ENCODE measurements around the gene ZSCAN18. TPM values are rescaled to one million over a fixed set of nuclear protein-coding genes. Genes with fewer than 3 reads are reported as not detected.

The ZSCAN18 gene
- total RNA-seq, 4 donors from 2014 or later, result 20.8 to 75.1 (median 47.7) TPM

DNA sequence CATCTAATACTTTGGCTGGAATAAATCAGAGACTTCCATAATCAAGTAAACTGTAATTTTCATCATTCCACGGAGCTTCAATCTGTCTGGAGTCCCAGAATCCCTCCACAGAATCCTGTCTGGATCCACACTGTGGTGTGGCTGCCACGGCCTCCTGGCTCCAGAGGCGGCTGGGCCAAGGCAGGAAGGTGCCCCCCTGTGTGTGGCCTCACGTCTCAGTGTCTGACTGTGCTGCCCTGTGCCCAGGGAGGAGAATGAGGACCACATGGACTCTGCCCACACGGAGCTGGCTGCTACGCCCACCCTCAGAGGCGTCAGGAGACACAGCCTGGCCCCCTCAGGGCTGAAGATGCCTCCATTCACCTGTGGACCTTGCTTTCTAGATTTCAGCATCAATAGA lies 51.2 kb downstream of the ZSCAN18 start:
- DNase-seq, result no peak
- no peaks in the 10 kb centered on the region for H3K4me1 ChIP-seq
- no peak overlapping the region for H3K4me3 ChIP-seq
- no peak for TF ChIP-seq POLR2A (IDR thresholded peaks at IDR 0.05)
- TF ChIP-seq, protein P1, sequence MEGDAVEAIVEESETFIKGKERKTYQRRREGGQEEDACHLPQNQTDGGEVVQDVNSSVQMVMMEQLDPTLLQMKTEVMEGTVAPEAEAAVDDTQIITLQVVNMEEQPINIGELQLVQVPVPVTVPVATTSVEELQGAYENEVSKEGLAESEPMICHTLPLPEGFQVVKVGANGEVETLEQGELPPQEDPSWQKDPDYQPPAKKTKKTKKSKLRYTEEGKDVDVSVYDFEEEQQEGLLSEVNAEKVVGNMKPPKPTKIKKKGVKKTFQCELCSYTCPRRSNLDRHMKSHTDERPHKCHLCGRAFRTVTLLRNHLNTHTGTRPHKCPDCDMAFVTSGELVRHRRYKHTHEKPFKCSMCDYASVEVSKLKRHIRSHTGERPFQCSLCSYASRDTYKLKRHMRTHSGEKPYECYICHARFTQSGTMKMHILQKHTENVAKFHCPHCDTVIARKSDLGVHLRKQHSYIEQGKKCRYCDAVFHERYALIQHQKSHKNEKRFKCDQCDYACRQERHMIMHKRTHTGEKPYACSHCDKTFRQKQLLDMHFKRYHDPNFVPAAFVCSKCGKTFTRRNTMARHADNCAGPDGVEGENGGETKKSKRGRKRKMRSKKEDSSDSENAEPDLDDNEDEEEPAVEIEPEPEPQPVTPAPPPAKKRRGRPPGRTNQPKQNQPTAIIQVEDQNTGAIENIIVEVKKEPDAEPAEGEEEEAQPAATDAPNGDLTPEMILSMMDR (IDR thresholded peaks at IDR 0.05), result no peak
- no peak overlapping the region for H3K27ac ChIP-seq
- H3K36me3 ChIP-seq, result no peaks in the 10 kb centered on the region
- peaks cover 0 to 55% (median 23%) of the 10 kb centered on the region in 4 donors for H3K9me3 ChIP-seq
- H3K27me3 ChIP-seq, result no peaks in the 10 kb centered on the region

DNA sequence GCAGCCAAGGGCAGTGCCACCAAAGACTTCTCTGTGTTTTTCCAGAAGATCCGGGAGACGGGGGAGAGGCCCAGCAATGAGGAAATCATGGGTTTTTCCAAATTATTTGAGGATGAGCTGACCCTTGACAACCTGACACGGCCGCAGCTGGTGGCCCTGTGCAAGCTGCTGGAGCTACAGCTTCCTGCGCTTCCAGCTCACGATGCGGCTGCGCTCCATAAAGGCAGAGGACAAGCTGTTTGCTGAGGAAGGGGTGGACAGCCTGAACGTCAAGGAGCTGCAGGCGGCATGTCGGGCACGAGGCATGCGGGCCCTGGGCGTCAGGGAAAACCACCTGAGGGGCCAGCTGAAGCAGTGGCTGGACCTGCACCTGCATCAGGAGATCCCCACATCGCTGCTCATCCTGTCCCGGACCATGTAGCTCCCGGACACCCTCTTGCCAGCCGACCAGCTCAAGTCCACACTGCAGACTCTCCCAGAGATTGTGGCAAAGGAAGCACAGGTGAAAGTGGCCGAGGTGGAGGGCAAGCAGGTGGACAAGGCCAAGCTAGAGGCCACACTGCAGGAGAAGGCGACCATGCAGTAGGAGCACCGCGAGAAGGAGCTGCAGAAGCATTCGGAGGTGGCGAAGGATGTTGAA lies 52.5 kb downstream of the ZSCAN18 start:
- TF ChIP-seq POLR2A (IDR thresholded peaks at IDR 0.05), result no peak
- TF ChIP-seq, protein P1 (IDR thresholded peaks at IDR 0.05), result no peak
- H3K9me3 ChIP-seq, result peaks cover 0 to 49% (median 23%) of the 10 kb centered on the region in 4 donors
- no peak overlapping the region for H3K27ac ChIP-seq
- no peak overlapping the region for H3K4me3 ChIP-seq
- H3K36me3 ChIP-seq, result no peaks in the 10 kb centered on the region
- no peaks in the 10 kb centered on the region for H3K27me3 ChIP-seq
- H3K4me1 ChIP-seq, result no peaks in the 10 kb centered on the region
- DNase-seq, result no peak

DNA sequence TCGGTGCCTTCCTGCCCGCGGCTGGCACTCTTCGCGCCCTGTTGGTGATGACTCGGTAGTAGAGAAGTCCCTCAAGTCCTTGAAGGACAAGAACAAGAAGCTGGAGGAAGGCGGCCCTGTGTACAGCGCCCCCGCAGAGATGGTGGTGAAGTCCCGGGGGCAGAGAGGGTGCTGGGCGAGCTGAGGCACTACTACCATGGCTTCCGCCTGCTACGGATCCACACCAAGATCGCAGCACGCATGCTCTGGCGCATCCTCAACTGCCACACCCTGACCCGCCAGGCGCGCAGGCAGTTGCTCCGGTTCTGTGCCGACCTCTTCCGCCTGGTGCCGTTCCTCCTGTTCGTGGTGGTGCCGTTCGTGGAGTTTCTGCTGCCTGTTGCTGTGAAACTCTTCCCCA lies 53.1 kb downstream of the ZSCAN18 start:
- Histone ChIP-seq H3K27ac (no peak overlapping the region), H3K9me3 (peaks cover 0 to 49% (median 23%) of the 10 kb centered on the region in 4 donors), H3K27me3 (no peaks in the 10 kb centered on the region), H3K4me1 (no peaks in the 10 kb centered on the region), H3K36me3 (no peaks in the 10 kb centered on the region), H3K4me3 (no peak overlapping the region)
- no peak for DNase-seq
- no peak for TF ChIP-seq POLR2A (IDR thresholded peaks at IDR 0.05)
- TF ChIP-seq, protein P1 (IDR thresholded peaks at IDR 0.05), result no peak

DNA sequence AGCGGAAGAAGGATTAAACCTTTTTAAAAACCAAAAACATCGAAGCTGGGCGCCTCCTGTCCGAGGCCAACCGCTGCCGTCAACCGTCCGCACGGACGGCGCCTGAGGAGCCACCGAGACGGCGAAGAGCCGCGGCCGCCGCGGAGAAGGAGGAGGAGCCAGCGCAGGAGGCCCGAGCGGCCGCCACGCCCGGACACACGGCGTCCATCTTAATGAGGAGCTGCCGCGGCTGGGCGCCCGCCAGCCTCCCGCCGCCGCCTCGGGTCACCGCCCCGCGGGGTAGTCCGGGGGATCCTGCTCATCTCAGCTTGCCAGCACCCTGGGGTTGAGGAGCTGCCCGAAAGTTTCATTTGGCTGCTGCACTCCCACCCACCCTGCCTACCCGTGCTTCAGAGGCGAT lies 53.6 kb downstream of the ZSCAN18 start:
- no peaks in the 10 kb centered on the region for H3K27me3 ChIP-seq
- no peaks in the 10 kb centered on the region for H3K4me1 ChIP-seq
- H3K27ac ChIP-seq, result no peak overlapping the region
- no peak overlapping the region for H3K4me3 ChIP-seq
- H3K36me3 ChIP-seq, result no peaks in the 10 kb centered on the region
- no peak for TF ChIP-seq POLR2A (IDR thresholded peaks at IDR 0.05)
- TF ChIP-seq, protein P1 (IDR thresholded peaks at IDR 0.05), result no peak
- DNase-seq, result no peak
- H3K9me3 ChIP-seq, result peaks cover 0 to 47% (median 21%) of the 10 kb centered on the region in 4 donors

DNA sequence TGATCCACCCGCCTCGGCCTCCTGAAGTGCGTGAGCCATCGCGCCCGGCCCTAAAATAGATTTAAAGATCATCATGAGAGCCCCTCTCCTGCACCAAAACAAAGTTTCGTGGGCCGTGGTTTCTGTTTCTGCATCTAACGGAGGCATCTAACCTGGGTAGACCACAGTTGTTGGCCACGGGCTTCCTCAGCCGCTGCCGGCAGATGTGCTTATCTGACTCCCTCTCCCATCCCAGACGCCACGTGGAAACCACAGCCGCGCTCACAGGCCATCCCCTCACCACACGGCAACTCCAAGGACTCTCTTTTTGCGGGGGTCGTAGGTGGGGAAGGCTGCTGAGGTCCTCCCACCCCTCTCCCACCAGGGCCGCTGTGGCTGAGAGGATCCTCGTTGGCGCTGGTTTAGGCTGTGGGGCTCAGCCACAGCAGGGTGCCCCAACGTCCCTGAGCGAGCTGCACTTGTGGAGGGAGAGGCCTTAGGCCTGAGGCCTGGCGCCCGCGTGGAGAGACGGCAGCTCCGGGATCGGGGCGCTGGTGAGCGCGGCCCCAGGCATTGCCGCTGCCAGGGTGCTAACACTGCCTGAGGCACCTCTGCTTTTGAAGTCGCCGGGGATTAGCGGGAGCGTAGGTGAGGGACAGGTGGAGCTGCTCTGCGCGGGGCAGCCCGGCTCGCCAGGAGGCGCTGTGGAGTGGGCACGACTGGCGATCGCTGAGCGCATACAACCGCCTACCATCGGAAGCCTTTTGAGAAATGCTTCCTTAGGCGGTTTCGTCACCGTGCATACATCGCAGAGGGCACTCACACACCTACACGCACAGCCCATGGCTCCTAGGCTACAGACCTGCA lies 55.3 kb downstream of the ZSCAN18 start:
- no peaks in the 10 kb centered on the region for H3K27me3 ChIP-seq
- peaks cover 0 to 53% (median 19%) of the 10 kb centered on the region in 4 donors for H3K9me3 ChIP-seq
- no peak overlapping the region for H3K4me3 ChIP-seq
- no peaks in the 10 kb centered on the region for H3K36me3 ChIP-seq
- H3K27ac ChIP-seq, result no peak overlapping the region
- H3K4me1 ChIP-seq, result no peaks in the 10 kb centered on the region
- no peak for DNase-seq
- TF ChIP-seq, protein P1 (IDR thresholded peaks at IDR 0.05), result no peak
- TF ChIP-seq POLR2A (IDR thresholded peaks at IDR 0.05), result no peak

Measured in Peyer's patch (tissue), 4 donors.